GM12892 (cell line): ENCODE data around the gene CXCL9.
"Not testable (repeated sequence)": the region's sequence is repeated elsewhere in the genome, so short reads cannot be mapped to it uniquely, and the experiment has no call there.

Experiments
- DNase-seq: peaks from one replicate; pipeline ENCODE4 v3.0.0; 2011; ENCODE audit not compliant: insufficient read length
- FAIRE-seq: peaks from 2 replicates; lab custom pipeline; 2011; peaks lifted over from hg19 to GRCh38; lab: Jason Lieb, UNC
- POLR2A ChIP-seq: IDR thresholded peaks from 2 replicates; pipeline ENCODE4 v1.6.1; 2011; ENCODE audit warnings: low read depth, low read length, control low read depth
- POLR2AphosphoS5 ChIP-seq: IDR thresholded peaks from 2 replicates; pipeline ENCODE4 v1.6.1; 2011; ENCODE audit warnings: low read depth, low read length, control low read depth
- TAF1 ChIP-seq: IDR thresholded peaks from 2 replicates; pipeline ENCODE4 v1.6.1; 2011; ENCODE audit warnings: low read depth, mild to moderate bottlenecking, control low read depth, low read length, borderline replicate concordance

The CXCL9 gene

DNA sequence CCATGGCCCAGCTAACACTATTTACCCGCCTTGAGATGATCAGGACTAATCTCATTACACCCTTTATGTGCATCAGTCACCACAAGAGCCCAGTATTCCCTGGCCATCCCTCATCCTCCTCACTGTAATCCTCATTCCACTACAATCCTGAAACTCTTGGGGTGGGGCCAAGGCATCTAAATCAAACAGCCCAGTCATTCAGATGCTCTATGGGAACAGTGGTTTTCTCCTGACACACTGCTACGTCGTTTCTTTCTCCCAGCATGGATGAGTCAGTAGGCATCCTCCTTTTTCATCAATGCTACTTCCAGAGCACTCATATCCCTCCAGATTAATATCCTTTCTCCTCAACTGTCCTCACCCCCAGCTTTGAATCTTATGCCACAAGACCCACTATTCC is 22.2 kb downstream of the CXCL9 start:
- DNase-seq, result no peak
- no peak for FAIRE-seq
- TF ChIP-seq POLR2AphosphoS5, result no peak
- TF ChIP-seq TAF1, result no peak
- TF ChIP-seq POLR2A, result no peak

DNA sequence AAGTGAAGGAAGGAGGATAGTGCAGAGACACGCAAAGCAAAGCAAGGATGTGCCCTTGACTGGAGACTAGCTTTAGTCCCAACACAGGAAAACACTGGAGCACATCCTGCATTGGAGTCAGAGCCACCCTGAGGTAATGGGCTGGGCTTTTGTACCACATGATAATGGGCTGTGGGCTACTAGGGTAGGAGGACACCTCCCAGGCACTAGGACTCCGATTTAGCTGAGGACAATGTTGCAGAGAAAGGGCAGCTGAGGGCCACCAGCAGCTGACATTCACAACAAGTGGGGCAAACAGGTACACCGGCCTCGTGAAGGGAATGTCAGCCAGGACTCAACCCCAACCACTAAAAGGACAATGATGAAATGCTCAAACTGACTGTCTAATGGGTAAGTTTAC is 26.7 kb downstream of the CXCL9 start:
- no peak for FAIRE-seq
- no peak for DNase-seq
- TF ChIP-seq POLR2AphosphoS5 (no peak), TAF1 (no peak), POLR2A (no peak)

DNA sequence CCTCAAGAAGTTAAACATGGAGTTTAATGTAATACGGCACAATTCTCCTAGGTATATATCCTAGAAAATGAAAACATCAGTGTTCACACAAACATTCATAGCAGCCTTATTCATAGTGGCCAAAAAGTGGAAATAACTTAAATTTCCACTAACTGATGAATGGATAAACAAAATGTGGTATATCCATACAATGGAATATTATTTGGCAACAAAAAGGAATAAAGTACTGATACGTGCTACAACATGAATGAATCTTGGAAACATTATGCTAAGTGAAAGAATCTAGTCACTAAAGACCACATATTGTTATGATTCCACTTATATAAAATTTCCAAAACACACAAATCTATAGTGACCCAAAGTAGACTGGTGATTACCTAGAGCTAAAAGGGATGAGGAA is 31.1 kb downstream of the CXCL9 start:
- DNase-seq (no peak), FAIRE-seq (no peak)
- TF ChIP-seq TAF1 (no peak), POLR2AphosphoS5 (no peak), POLR2A (no peak)

DNA sequence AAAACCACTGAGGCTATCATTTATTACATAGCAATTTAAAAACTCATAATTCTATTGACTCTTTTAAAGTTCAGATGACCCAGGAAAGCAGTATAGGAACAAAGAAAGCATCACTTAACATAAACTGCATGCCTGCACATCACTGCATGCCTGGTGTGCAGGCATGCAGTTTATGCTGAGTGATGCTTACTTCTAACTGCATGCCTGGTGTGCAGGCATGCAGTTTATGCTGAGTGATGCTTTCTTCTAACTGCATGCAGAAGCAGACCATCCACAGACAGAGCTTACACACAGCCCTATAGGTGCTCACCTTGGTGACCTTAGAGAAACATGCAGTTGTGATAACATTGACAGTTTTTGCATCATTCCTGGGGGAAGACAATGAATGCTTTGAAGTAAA is 33.5 kb downstream of the CXCL9 start:
- DNase-seq (no peak), FAIRE-seq (no peak)
- TF ChIP-seq POLR2AphosphoS5, result no peak

DNA sequence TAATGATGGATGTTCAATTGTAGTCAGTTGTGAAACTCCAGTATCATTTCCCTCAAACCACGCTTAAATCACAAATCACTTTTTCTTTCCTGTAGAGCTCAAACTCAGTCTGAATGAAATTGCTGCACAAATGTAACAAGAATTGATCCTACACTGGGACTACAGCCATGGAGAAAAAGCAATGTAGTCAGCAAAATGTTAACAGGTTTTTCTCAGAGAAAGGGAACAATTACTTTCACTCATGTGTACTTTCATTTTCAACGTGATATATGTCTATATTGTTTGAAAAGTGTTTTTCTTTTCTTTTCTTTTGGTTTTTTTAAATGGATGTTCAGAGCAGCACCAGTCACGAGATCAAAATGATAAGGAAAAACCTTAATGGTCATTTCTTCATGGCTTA is 39.2 kb downstream of the CXCL9 start:
- FAIRE-seq, result no peak
- TF ChIP-seq POLR2AphosphoS5 (no peak), POLR2A (no peak), TAF1 (no peak)
- no peak for DNase-seq

DNA sequence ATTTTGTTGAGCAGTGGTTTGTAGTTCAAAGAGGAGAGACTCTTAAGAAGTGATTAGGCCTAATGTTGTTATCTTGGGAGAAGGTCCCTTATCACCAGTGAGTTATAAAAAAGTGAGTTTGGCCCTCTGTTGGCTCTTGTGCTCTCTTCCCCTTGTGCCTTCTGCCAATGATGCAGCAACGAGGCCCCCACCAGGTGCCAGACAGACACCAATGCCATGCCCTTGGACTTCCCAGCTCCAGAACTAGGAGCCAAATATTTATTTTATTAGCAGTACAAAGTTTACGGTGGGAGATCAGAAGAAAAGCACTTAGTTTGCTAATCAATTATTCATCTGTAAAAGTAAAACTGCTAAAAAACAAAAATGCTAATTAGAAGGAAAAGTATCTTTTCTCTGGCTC is 43.8 kb downstream of the CXCL9 start:
- FAIRE-seq (no peak), DNase-seq (no peak)
- no peak for TF ChIP-seq POLR2AphosphoS5
- no peak for TF ChIP-seq POLR2A
- TF ChIP-seq TAF1, result no peak

DNA sequence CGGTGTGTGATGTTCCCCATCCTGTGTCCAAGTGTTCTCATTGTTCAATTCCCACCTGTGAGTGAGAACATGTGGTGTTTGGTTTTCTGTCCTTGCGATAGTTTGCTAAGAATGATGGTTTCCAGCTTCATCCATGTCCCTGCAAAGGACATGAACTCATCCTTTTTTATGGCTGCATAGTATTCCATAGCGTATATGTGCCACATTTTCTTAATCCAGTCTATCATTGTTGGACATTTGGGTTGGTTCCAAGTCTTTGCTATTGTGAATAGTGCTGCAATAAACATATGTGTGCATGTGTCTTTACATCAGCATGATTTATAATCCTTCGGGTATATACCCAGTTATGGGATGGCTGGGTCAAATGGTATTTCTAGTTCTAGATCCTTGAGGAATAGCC is 45.2 kb downstream of the CXCL9 start:
- DNase-seq, FAIRE-seq: not testable (repeated sequence)

DNA sequence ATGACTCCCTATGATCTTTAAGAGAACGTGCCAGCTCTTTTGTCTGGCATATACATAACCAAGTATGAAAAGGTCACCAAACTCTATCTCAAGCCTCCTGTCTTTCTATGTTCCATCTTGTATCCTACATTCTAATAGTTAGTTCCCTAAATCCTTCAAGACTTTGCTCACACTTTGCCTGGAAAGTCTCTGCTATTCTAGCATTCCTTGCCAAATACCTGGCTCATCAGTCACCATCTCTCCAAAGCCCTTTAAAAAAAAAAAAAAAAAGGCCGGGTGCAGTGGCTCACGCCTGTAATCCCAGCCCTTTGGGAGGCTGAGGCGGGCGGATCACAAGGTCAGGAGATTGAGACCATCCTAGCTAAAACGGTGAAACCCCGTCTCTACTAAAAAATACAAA is 48.8 kb downstream of the CXCL9 start:
- not testable (repeated sequence) for FAIRE-seq, DNase-seq

DNA sequence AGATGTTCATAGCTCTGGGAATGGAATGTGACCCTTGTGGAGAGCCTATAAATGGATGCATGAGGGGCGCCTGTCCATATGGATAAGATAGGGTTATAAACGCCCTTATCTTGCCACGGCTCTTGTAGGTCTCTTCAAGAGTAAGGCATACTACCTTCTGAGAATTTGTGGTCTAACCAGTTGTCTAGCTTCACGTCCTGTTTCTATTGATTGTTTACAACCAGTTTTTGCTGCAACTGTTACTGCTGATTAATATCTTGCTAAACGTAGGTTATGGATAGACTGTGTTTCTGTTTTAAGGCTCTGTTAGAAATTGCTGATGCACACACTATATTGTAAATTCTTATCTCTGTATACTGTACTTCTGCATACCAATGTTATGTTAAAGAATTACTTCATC is 52.5 kb downstream of the CXCL9 start:
- not testable (repeated sequence) for FAIRE-seq, DNase-seq

DNA sequence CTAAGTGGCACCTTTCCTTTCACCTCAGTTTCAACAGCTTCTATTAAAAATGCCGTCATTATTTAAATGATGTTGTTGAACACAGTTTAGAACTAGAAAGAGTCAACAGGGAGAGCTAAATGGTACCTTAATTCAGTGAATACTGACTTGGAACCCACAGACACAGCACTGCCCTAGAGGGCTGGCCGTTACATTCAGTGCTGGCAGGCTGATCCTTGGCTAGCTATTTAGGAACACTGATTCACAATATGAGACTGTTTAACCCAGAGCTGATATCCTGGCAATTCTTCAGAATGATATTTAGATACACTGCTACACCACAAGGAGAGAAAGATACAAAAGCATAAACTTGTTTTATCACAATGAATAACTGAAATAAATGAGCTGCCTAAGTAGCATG is 53.8 kb downstream of the CXCL9 start:
- no peak for FAIRE-seq
- DNase-seq, result no peak
- TF ChIP-seq POLR2AphosphoS5 (no peak), TAF1 (no peak), POLR2A (no peak)
